ENCODE data around the gene INAFM2.

The INAFM2 gene

DNA sequence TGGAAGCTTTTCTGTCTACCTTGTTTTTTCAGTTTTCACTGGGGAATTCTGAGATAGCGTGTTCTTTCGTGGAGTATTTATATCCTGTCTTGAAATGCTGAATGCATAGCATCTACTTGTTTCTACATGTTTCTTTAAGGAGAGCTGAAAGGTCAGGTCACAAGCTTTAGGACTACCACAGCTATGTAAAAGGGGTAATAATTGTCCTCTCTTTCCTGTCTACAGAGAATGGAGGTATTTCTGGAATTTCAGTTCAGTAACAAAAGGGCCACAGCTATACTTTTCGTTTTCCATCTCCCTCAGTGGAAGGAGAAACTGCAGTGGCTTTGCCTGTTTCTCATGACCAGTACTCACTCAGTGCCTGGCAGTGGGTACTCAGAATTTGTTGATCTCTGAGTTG lies 4.7 kb downstream of the INAFM2 start:
- no peak for DNase-seq (ENCODE audit: insufficient read length, low spot score)
- TF ChIP-seq, protein P1, sequence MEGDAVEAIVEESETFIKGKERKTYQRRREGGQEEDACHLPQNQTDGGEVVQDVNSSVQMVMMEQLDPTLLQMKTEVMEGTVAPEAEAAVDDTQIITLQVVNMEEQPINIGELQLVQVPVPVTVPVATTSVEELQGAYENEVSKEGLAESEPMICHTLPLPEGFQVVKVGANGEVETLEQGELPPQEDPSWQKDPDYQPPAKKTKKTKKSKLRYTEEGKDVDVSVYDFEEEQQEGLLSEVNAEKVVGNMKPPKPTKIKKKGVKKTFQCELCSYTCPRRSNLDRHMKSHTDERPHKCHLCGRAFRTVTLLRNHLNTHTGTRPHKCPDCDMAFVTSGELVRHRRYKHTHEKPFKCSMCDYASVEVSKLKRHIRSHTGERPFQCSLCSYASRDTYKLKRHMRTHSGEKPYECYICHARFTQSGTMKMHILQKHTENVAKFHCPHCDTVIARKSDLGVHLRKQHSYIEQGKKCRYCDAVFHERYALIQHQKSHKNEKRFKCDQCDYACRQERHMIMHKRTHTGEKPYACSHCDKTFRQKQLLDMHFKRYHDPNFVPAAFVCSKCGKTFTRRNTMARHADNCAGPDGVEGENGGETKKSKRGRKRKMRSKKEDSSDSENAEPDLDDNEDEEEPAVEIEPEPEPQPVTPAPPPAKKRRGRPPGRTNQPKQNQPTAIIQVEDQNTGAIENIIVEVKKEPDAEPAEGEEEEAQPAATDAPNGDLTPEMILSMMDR (IDR thresholded peaks at IDR 0.05; ENCODE audit: insufficient read depth, missing control alignments): no peak
- FAIRE-seq: no peak

DNA sequence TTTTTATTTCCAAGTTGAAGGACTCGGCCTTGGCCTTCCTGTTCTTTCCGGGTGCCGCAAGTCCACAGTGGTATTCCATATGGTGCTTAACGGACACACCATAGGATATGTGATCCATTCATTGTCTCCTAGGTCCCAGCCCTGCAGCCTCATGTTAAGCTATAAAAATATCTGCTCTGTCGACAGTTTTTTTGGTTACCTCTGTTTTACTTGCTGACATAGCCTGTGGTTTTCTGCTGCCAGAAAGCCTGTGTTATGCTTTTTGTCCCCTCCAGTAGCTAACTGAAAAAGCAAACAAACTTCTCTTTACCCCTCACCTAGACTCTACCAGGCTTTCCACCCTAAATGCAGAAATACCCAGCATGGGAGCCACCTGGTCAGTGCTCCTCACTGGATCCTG lies 5.3 kb downstream of the INAFM2 start:
- no peak for FAIRE-seq
- DNase-seq (ENCODE audit: insufficient read length, low spot score): no peak
- TF ChIP-seq, protein P1 (IDR thresholded peaks at IDR 0.05; ENCODE audit: insufficient read depth, missing control alignments): no peak

DNA sequence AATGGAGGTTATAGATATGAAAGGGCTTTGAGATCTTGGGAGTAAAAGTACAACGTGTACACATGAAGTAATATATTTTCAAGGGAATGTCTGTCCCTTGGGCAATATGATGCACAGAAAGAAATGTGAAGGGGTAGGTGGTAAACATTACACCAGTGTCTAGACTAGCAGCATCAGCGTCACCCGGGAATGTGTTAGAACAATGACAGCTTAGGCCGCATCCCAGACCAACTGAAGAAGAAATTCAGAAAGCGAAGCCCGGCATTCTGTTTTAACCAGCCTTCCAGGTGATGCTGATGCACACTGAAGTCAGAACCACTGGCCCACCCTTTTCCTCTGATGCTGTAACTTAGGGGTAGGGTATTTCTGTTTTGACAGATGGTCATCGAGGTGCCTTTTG lies 6.3 kb downstream of the INAFM2 start:
- TF ChIP-seq, protein P1 (IDR thresholded peaks at IDR 0.05; ENCODE audit: insufficient read depth, missing control alignments): no peak

DNA sequence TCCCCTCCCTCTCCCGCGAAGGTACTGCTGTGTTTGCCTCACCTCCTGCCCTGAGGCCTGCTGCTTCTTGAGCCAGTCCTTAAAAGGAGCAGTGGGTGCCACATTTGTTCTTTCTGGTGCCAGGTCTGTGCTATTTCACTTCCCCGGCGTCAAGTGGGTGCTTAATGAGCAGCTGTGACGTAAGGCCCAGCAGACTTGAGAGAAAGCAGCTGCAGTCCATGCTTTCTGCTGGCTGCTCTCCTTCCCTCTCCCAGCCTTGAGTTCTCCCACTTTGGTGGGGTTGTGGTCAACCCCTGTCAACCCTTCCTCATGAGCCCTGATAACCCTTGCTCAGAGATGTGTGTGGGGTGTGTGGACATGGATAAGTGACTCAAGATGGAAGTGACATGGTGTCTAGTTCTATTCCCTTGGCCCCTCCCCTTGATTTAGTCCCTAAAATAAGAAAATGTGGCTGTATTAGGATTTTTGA lies 6.9 kb downstream of the INAFM2 start:
- TF ChIP-seq, protein P1 (IDR thresholded peaks at IDR 0.05; ENCODE audit: insufficient read depth, missing control alignments): no peak
- DNase-seq (ENCODE audit: insufficient read length, low spot score): no peak
- FAIRE-seq: no peak

More for the DNA sequence above, 6.3 kb downstream of the INAFM2 start:
- no peak for DNase-seq (ENCODE audit: insufficient read length, low spot score)
- FAIRE-seq: no peak

DNA sequence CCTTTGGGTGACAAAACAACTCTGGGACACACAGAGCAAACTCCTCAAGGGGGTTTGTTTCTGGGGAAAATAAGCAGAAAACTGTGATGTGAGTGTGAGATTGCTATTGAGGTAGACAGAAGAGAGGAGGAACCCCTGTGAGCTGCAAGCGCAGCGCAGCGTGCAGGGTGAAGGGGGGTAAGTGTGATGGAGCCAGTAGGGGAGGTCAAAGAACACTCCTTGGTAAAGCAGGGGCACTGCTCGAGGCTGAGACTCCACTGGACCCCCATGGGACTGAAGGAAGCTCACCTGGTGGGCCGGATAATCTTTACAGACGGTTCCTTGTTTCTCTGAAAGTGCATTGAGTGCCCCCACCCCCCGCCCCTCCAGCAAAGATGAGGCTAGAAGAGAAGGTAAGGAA lies 7.5 kb downstream of the INAFM2 start:
- TF ChIP-seq, protein P1 (IDR thresholded peaks at IDR 0.05; ENCODE audit: insufficient read depth, missing control alignments): no peak
- no peak for FAIRE-seq
- DNase-seq (ENCODE audit: insufficient read length, low spot score): no peak

DNA sequence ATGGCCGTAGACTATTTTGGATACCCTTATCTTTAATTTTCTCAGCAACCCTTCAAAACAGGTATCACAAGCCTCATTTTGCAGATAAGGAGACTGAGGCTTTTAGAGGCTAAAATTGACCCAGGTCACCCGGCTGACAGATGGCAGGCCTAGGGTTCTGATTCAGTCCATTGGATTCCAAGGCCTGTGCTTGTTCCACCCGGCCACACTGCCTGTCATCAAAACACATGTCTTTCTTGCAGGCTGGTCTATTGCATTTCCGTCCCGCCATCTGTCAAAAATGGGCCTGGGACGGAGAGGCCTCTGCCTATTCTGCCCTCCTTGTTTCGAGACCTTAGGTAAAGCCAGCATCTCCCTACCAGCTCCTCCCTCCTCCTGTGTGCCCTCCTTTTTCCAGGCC lies 8.1 kb downstream of the INAFM2 start:
- FAIRE-seq (no peak), DNase-seq (ENCODE audit: insufficient read length, low spot score) (no peak)
- TF ChIP-seq, protein P1 (IDR thresholded peaks at IDR 0.05; ENCODE audit: insufficient read depth, missing control alignments): no peak

DNA sequence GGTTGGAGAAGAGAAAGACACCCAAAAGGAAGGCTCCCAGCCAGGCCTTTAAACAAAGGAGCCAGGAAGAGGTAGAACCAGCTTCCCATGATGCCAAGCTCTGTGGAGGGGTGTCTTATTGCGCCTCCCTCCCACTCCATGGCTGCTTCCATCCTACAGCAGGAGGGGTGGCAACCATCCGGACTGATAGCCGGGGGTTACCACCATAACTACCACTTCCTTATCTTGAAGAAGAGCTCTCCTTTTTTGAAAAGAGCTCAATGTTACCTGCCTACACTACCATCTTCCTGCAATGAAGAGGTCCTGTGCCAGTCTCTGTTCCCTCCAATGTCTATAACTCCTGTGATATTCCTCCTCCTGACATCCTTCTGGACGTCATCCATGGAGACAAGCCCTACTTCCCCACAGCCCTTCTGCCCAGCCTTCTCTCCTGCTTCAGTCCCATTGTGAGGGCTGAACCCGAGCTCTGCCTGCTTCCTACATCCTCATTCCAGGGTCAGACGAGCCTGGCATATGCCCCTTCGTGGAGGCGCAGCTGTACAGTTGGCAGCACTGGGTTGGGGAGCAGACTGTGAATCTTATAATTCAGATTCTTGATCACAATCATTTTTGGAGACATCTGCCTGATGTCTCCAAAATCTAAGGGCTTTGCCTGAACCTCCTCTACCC lies 8.8 kb downstream of the INAFM2 start:
- FAIRE-seq (no peak), DNase-seq (ENCODE audit: insufficient read length, low spot score) (no peak)
- TF ChIP-seq, protein P1 (IDR thresholded peaks at IDR 0.05; ENCODE audit: insufficient read depth, missing control alignments): no peak
